Measurements from ENCODE around the gene PPARG. TPM values are rescaled to one million over a fixed set of nuclear protein-coding genes. Genes with fewer than 3 reads are reported as not detected.

PPARG gene
- total and polyA plus RNA-seq, 2 donors (not counting 3 experiments of a cell fraction or from before 2014, with no cell fraction given) = 0.15 to 1.3 TPM

GRCh38 chr3:12343047-12343501 is 54.2 kb downstream of the PPARG start:
- no peak overlapping the region for H3K9ac ChIP-seq (replicated peaks; ENCODE audit: extremely low read depth, insufficient read depth, low read length)
- no peaks in the 10 kb centered on the region for H3K9me3 ChIP-seq (replicated peaks; ENCODE audit: control insufficient read depth, insufficient read depth, low read length)
- FAIRE-seq (no peak), DNase-seq (ENCODE audit: low read depth, low spot score) (no peak)
- no peaks in the 10 kb centered on the region for H3K36me3 ChIP-seq (ENCODE audit: control insufficient read depth in 2 of 2, extremely low read depth in 1 of 2, insufficient read depth in 2 of 2, low read length in 2 of 2)
- no peaks in the 10 kb centered on the region for H3K79me2 ChIP-seq (ENCODE audit: control insufficient read depth, insufficient read depth, low read length)
- no peaks in the 10 kb centered on the region for H3K9me1 ChIP-seq (replicated peaks; ENCODE audit: control insufficient read depth, extremely low read depth, insufficient read depth, low read length)
- H4K20me1 ChIP-seq (replicated peaks; ENCODE audit: control insufficient read depth, extremely low read depth, insufficient read depth, low read length) = no peaks in the 10 kb centered on the region
- intact Hi-C loops (cut with micrococcal nuclease) = no loop called here
- dilution Hi-C loops (cut with MboI; ENCODE audit: extremely low pct_ligation_motif_present, low sequenced_read_pairs) = no loop called here
- H2AFZ ChIP-seq (ENCODE audit: low read depth, low read length) = no peak overlapping the region
- no peak for TF ChIP-seq EZH2 (IDR thresholded peaks at IDR 0.05; ENCODE audit: borderline replicate concordance, low read depth, low read length, severe bottlenecking)
- TF ChIP-seq POLR2AphosphoS5 (IDR thresholded peaks at IDR 0.05; ENCODE audit: insufficient read depth, low read depth, low read length) = no peak
- no peak for TF ChIP-seq JUN (IDR thresholded peaks at IDR 0.05; ENCODE audit: borderline replicate concordance, insufficient read depth, insufficient read length, low read depth)
- no peak for TF ChIP-seq MAX (IDR thresholded peaks at IDR 0.05; ENCODE audit: insufficient read depth, insufficient read length)
- no peak for TF ChIP-seq GATA2 (IDR thresholded peaks at IDR 0.05; ENCODE audit: insufficient read depth, insufficient read length, low read depth, low read length)
- no peak for TF ChIP-seq POLR2A (IDR thresholded peaks at IDR 0.05; ENCODE audit: low read depth, low read length)
- TF ChIP-seq MYC (IDR thresholded peaks at IDR 0.05; ENCODE audit: low read depth, low read length) = no peak
- no peak for TF ChIP-seq CTCF (IDR thresholded peaks at IDR 0.05; ENCODE audit: extremely low read depth in 1 of 2, insufficient read depth in 1 of 2, low read depth in 1 of 2, low read length in 2 of 2)
- no peak for TF ChIP-seq FOS (IDR thresholded peaks at IDR 0.05; ENCODE audit: borderline replicate concordance, insufficient read depth, low read length)
- ChIA-PET POLR2A (no interaction called here), CTCF (no interaction called here)
- H3K4me1 ChIP-seq (ENCODE audit: control insufficient read depth, extremely low read depth, insufficient read depth, low read length) = no peaks in the 10 kb centered on the region
- no peak overlapping the region for H3K4me2 ChIP-seq (ENCODE audit: insufficient read depth, low read length)
- no peak overlapping the region for H3K4me3 ChIP-seq (replicated peaks in 1 of 3; ENCODE audit: insufficient read depth in 1 of 3, low read depth in 1 of 3, low read length in 3 of 3)
- H3K27me3 ChIP-seq (ENCODE audit: control insufficient read depth in 2 of 2, insufficient read depth in 2 of 2, low read length in 2 of 2) = no peaks in the 10 kb centered on the region
- H3K27ac ChIP-seq (ENCODE audit: insufficient read depth, low read depth, low read length) = no peak overlapping the region
- BruUV-seq (replicated peaks) = no TSS peak

All from endothelial cell of umbilical vein (primary cell).